ENCODE results near the gene C1QTNF8.

Gene C1QTNF8

GRCh38 chr16:1063728-1064127, 32.3 kb downstream of the C1QTNF8 start:
- no peak for DNase-seq (ENCODE audit: low spot score)
- TF ChIP-seq, protein P1, sequence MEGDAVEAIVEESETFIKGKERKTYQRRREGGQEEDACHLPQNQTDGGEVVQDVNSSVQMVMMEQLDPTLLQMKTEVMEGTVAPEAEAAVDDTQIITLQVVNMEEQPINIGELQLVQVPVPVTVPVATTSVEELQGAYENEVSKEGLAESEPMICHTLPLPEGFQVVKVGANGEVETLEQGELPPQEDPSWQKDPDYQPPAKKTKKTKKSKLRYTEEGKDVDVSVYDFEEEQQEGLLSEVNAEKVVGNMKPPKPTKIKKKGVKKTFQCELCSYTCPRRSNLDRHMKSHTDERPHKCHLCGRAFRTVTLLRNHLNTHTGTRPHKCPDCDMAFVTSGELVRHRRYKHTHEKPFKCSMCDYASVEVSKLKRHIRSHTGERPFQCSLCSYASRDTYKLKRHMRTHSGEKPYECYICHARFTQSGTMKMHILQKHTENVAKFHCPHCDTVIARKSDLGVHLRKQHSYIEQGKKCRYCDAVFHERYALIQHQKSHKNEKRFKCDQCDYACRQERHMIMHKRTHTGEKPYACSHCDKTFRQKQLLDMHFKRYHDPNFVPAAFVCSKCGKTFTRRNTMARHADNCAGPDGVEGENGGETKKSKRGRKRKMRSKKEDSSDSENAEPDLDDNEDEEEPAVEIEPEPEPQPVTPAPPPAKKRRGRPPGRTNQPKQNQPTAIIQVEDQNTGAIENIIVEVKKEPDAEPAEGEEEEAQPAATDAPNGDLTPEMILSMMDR (IDR thresholded peaks at IDR 0.05; ENCODE audit: extremely low read depth, insufficient read depth, missing control alignments) = no peak
- in situ Hi-C loops (cut with MboI; ENCODE audit: low pct_unique_long_range_greater_than_20kb, low sequenced_read_pairs, unreplicated experiment) = no loop called here

- in situ Hi-C loops (cut with MboI; ENCODE audit: low pct_unique_long_range_greater_than_20kb, low sequenced_read_pairs, unreplicated experiment) = no loop called here
- TF ChIP-seq, protein P1 (IDR thresholded peaks at IDR 0.05; ENCODE audit: extremely low read depth, insufficient read depth, missing control alignments) = no peak
- no peak for DNase-seq (ENCODE audit: low spot score)
Observed at GRCh38 chr16:1062895-1063294, 33.1 kb downstream of the C1QTNF8 start.

DNA sequence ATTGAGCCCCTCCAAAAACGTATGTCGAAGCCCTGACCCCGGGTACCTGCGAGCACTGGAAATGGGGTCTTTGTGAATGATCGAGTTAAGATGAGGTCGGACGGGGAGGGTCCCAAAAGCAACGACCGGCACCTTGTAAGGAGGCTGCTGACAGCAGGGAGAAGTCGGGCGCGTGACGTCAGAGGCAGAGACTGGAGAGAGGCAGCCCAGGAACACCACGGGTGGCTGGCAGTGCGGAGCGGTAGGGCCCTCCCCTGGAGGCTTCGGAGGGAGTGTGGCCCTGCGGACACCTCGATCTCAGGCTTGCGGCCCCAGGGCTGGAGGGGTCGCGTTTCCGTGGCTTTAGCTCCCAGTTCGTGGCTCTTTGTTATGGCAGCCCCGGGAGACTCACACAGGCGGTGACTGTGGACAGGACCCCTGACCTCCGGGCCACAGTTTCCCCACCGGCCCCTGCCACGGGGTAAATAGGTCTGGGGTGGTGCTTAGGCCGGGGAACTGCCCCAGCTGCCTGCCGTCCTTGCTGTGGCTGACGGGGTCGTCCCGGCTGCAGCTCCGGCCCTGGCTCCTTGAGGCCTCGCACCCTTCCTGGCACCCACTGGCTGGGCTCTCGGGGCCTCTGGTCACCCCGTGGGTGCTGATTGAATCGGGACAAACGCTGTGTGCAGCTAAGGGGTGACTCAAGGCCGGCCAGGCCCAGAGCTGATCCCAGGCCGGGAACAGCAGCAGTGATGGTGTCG, 34.1 kb downstream of the C1QTNF8 start:
- no peak for DNase-seq (ENCODE audit: low spot score)
- TF ChIP-seq, protein P1 (IDR thresholded peaks at IDR 0.05; ENCODE audit: extremely low read depth, insufficient read depth, missing control alignments) = no peak
- in situ Hi-C loops (cut with MboI; ENCODE audit: low pct_unique_long_range_greater_than_20kb, low sequenced_read_pairs, unreplicated experiment) = no loop called here

DNA sequence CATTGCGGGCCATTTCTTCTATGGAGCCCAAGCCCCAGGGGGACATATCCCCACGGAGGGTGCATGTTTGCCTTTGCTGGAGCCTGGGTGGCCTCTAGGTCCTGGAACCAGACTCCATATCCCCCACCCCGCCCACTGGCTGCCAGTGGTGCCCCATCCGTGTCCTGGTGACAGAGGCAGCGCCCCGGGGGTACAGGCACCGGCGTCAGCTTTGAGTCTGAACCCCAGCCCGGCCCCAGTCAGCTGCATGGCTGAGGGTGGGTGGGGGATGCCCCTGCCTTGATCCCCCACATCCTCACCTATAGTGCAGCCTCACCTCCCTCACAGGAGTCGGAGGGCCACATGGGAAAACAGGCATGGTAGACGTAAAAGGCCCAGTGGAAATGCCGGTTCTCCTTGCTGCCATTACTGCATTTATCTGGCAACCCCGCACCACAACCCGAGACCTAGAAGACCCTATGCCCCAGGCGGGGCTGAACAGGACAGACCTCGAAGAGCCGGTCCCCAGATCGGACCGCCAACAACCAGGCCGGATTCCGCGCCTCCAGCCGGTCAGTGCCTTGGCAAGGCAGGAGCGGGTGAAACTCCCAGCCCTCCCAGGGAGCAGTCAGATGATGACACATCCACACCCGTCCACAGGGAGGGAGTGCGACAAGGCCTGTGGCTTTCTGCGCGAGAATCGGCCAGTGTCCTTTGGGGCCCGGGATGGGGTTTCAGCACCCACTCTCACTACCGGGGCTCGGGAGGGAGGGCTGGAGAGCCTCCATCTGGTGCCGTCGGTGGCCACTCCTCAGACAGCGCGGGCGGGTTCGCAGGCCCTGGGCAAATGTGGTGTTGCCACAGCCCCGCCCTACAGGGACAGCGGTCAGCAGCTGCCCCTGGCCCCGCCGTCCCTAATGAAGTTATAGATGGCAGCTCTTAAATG, 35.4 kb downstream of the C1QTNF8 start:
- in situ Hi-C loops (cut with MboI; ENCODE audit: low pct_unique_long_range_greater_than_20kb, low sequenced_read_pairs, unreplicated experiment) = no loop called here
- DNase-seq (ENCODE audit: low spot score) = no peak
- TF ChIP-seq, protein P1 (IDR thresholded peaks at IDR 0.05; ENCODE audit: extremely low read depth, insufficient read depth, missing control alignments) = no peak

- DNase-seq (ENCODE audit: low spot score) = no peak
- in situ Hi-C loops (cut with MboI; ENCODE audit: low pct_unique_long_range_greater_than_20kb, low sequenced_read_pairs, unreplicated experiment) = no loop called here
- TF ChIP-seq, protein P1 (IDR thresholded peaks at IDR 0.05; ENCODE audit: extremely low read depth, insufficient read depth, missing control alignments) = no peak
Observed at GRCh38 chr16:1059310-1059709, 36.7 kb downstream of the C1QTNF8 start.

- in situ Hi-C loops (cut with MboI; ENCODE audit: low pct_unique_long_range_greater_than_20kb, low sequenced_read_pairs, unreplicated experiment) = no loop called here
- no peak for DNase-seq (ENCODE audit: low spot score)
- TF ChIP-seq, protein P1 (IDR thresholded peaks at IDR 0.05; ENCODE audit: extremely low read depth, insufficient read depth, missing control alignments) = no peak
Observed at GRCh38 chr16:1058216-1058615, 37.8 kb downstream of the C1QTNF8 start.
